ENCODE results near the gene TMEM165.
"Not testable (repeated sequence)": the region's sequence is repeated elsewhere in the genome, so short reads cannot be mapped to it uniquely, and the experiment has no call there.

The TMEM165 gene

GRCh38 chr4:55354648-55355047, 41.1 kb upstream of the TMEM165 start:
- Histone ChIP-seq H3K36me3 (ENCODE audit: control insufficient read depth, insufficient read depth, low read length) (no peaks in the 10 kb centered on the region), H3K27me3 (replicated peaks; ENCODE audit: control insufficient read depth, insufficient read depth, low read length, poor library complexity, severe bottlenecking) (no peaks in the 10 kb centered on the region), H3K4me1 (ENCODE audit: control insufficient read depth, insufficient read depth, low read length, poor library complexity, severe bottlenecking) (no peaks in the 10 kb centered on the region)

DNA sequence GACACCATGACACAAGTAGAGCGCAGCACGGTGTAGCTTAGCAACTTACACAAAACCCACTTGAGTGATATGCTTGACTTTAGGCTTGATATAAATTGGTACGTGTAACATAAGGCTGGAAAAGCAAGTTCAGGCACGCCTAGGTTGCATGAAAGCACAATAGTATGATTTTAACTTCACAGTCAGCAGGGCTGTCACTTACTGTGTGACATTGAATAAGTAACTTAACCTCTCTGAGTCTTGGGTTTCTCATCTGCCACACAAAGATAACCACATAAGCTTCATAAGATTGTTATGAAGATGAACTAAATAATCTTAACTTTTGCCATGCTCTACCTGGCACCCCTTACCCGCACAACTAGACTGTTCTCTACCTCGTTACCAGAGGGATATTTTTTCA, 40.2 kb upstream of the TMEM165 start:
- Histone ChIP-seq H3K9me3 (ENCODE audit: control insufficient read depth, low read length) (no peaks in the 10 kb centered on the region), H3K27me3 (replicated peaks; ENCODE audit: control insufficient read depth, insufficient read depth, low read length, poor library complexity, severe bottlenecking) (no peaks in the 10 kb centered on the region), H3K27ac (ENCODE audit: insufficient read depth, low read length, poor library complexity, severe bottlenecking) (no peak overlapping the region), H3K4me3 (ENCODE audit: insufficient read depth, low read depth, low read length, poor library complexity, severe bottlenecking) (no peak overlapping the region), H3K4me1 (ENCODE audit: control insufficient read depth, insufficient read depth, low read length, poor library complexity, severe bottlenecking) (no peaks in the 10 kb centered on the region), H3K36me3 (ENCODE audit: control insufficient read depth, insufficient read depth, low read length) (no peaks in the 10 kb centered on the region)
- no peak for DNase-seq

More at GRCh38 chr4:55354648-55355047, 41.1 kb upstream of the TMEM165 start:
- Histone ChIP-seq H3K27ac (ENCODE audit: insufficient read depth, low read length, poor library complexity, severe bottlenecking) (no peak overlapping the region), H3K9me3 (ENCODE audit: control insufficient read depth, low read length) (no peaks in the 10 kb centered on the region), H3K4me3 (ENCODE audit: insufficient read depth, low read depth, low read length, poor library complexity, severe bottlenecking) (no peak overlapping the region)
- DNase-seq, result no peak

DNA sequence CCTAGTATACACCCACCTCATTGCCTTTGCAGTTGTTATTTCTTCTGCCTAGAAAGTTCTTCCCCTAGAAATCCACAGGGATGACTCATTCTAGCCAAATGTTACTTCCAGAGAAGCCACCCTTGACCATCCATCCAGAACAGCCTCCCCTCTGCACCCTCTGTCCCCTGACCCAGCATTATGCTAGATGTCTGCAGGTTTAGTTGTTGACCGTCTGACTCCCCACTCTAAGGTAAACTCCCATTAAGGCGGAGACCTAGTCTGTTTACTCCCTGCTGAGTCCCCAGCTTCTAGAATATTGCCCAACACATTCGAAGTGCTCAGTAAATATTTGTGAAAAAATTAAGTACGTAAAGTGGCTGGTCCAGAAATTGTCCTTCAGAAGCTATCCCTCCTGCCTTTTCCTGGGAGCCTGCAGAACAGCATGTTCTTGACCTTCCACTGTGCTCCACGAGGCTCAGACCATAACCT, 38.7 kb upstream of the TMEM165 start:
- Histone ChIP-seq H3K27me3 (replicated peaks; ENCODE audit: control insufficient read depth, insufficient read depth, low read length, poor library complexity, severe bottlenecking) (no peaks in the 10 kb centered on the region), H3K27ac (ENCODE audit: insufficient read depth, low read length, poor library complexity, severe bottlenecking) (no peak overlapping the region), H3K9me3 (ENCODE audit: control insufficient read depth, low read length) (no peaks in the 10 kb centered on the region), H3K36me3 (ENCODE audit: control insufficient read depth, insufficient read depth, low read length) (no peaks in the 10 kb centered on the region), H3K4me1 (ENCODE audit: control insufficient read depth, insufficient read depth, low read length, poor library complexity, severe bottlenecking) (no peaks in the 10 kb centered on the region), H3K4me3 (ENCODE audit: insufficient read depth, low read depth, low read length, poor library complexity, severe bottlenecking) (no peak overlapping the region)
- no peak for DNase-seq

DNA sequence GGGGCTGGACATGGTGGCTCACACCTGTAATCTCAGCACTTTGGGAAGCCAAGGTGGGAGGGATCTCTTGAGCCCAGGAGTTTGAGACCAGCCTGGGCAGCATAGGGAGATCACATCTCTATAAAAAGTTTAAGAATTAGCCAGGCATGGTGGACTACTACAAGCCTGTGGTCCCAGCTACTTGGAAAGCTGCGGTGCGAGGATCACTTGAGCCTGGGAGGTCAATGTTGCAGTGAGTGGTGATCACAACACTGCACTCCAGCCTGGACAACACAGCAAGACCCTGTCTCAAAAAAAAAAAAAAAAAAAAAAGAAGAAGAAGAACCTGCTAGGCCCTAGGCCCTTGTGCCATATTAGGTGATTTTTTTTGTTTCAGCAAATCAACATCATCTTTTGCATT, 37.5 kb upstream of the TMEM165 start:
- H3K4me1 ChIP-seq (ENCODE audit: control insufficient read depth, insufficient read depth, low read length, poor library complexity, severe bottlenecking), result no peaks in the 10 kb centered on the region
- H3K27me3 ChIP-seq (replicated peaks; ENCODE audit: control insufficient read depth, insufficient read depth, low read length, poor library complexity, severe bottlenecking), result no peaks in the 10 kb centered on the region
- no peak for DNase-seq
- H3K4me3 ChIP-seq (ENCODE audit: insufficient read depth, low read depth, low read length, poor library complexity, severe bottlenecking), result no peak overlapping the region
- H3K9me3 ChIP-seq (ENCODE audit: control insufficient read depth, low read length), result no peaks in the 10 kb centered on the region
- no peak overlapping the region for H3K27ac ChIP-seq (ENCODE audit: insufficient read depth, low read length, poor library complexity, severe bottlenecking)
- no peaks in the 10 kb centered on the region for H3K36me3 ChIP-seq (ENCODE audit: control insufficient read depth, insufficient read depth, low read length)

DNA sequence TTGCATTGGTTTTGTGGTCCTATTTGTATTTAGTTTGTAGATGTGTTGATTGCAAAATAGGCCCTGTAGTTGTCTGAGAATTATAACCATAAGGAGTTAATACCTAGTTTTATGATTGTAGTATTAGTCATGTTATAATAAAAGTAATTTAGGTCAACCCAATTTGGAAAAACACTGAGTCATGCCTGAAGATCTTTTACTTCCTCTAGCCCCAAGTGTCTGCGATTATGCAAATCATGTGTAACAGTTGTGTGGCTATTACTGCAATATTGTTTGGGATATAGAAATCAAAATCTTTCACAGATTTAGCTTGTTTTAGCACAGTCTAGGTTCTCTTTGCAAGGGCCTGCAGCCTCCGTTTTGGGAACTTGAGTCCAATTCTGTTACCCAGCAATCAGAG, 37.1 kb upstream of the TMEM165 start:
- H3K27ac ChIP-seq (ENCODE audit: insufficient read depth, low read length, poor library complexity, severe bottlenecking), result no peak overlapping the region

GRCh38 chr4:55359397-55359916, 36.3 kb upstream of the TMEM165 start:
- Histone ChIP-seq H3K36me3 (ENCODE audit: control insufficient read depth, insufficient read depth, low read length) (no peaks in the 10 kb centered on the region), H3K9me3 (ENCODE audit: control insufficient read depth, low read length) (no peaks in the 10 kb centered on the region), H3K4me3 (ENCODE audit: insufficient read depth, low read depth, low read length, poor library complexity, severe bottlenecking) (no peak overlapping the region), H3K4me1 (ENCODE audit: control insufficient read depth, insufficient read depth, low read length, poor library complexity, severe bottlenecking) (no peaks in the 10 kb centered on the region), H3K27me3 (replicated peaks; ENCODE audit: control insufficient read depth, insufficient read depth, low read length, poor library complexity, severe bottlenecking) (no peaks in the 10 kb centered on the region), H3K27ac (ENCODE audit: insufficient read depth, low read length, poor library complexity, severe bottlenecking) (no peak overlapping the region)
- no peak for DNase-seq

More for the DNA sequence above, 37.1 kb upstream of the TMEM165 start:
- no peak overlapping the region for H3K4me3 ChIP-seq (ENCODE audit: insufficient read depth, low read depth, low read length, poor library complexity, severe bottlenecking)
- no peaks in the 10 kb centered on the region for H3K4me1 ChIP-seq (ENCODE audit: control insufficient read depth, insufficient read depth, low read length, poor library complexity, severe bottlenecking)
- no peaks in the 10 kb centered on the region for H3K36me3 ChIP-seq (ENCODE audit: control insufficient read depth, insufficient read depth, low read length)
- DNase-seq, result no peak
- H3K9me3 ChIP-seq (ENCODE audit: control insufficient read depth, low read length), result no peaks in the 10 kb centered on the region
- H3K27me3 ChIP-seq (replicated peaks; ENCODE audit: control insufficient read depth, insufficient read depth, low read length, poor library complexity, severe bottlenecking), result no peaks in the 10 kb centered on the region

- H3K4me1 ChIP-seq (ENCODE audit: control insufficient read depth, insufficient read depth, low read length, poor library complexity, severe bottlenecking); H3K36me3 ChIP-seq (ENCODE audit: control insufficient read depth, insufficient read depth, low read length); H3K9me3 ChIP-seq (ENCODE audit: control insufficient read depth, low read length); H3K27ac ChIP-seq (ENCODE audit: insufficient read depth, low read length, poor library complexity, severe bottlenecking); H3K27me3 ChIP-seq (replicated peaks; ENCODE audit: control insufficient read depth, insufficient read depth, low read length, poor library complexity, severe bottlenecking); DNase-seq; H3K4me3 ChIP-seq (ENCODE audit: insufficient read depth, low read depth, low read length, poor library complexity, severe bottlenecking): not testable (repeated sequence)
These were observed 32.8 kb upstream of the TMEM165 start for GRCh38 chr4:55362938-55363337.

GRCh38 chr4:55363691-55364351, 31.9 kb upstream of the TMEM165 start:
- Histone ChIP-seq H3K27me3 (replicated peaks; ENCODE audit: control insufficient read depth, insufficient read depth, low read length, poor library complexity, severe bottlenecking) (no peaks in the 10 kb centered on the region), H3K4me3 (ENCODE audit: insufficient read depth, low read depth, low read length, poor library complexity, severe bottlenecking) (no peak overlapping the region), H3K27ac (ENCODE audit: insufficient read depth, low read length, poor library complexity, severe bottlenecking) (no peak overlapping the region), H3K9me3 (ENCODE audit: control insufficient read depth, low read length) (no peaks in the 10 kb centered on the region), H3K36me3 (ENCODE audit: control insufficient read depth, insufficient read depth, low read length) (no peaks in the 10 kb centered on the region), H3K4me1 (ENCODE audit: control insufficient read depth, insufficient read depth, low read length, poor library complexity, severe bottlenecking) (no peaks in the 10 kb centered on the region)
- DNase-seq, result no peak

DNA sequence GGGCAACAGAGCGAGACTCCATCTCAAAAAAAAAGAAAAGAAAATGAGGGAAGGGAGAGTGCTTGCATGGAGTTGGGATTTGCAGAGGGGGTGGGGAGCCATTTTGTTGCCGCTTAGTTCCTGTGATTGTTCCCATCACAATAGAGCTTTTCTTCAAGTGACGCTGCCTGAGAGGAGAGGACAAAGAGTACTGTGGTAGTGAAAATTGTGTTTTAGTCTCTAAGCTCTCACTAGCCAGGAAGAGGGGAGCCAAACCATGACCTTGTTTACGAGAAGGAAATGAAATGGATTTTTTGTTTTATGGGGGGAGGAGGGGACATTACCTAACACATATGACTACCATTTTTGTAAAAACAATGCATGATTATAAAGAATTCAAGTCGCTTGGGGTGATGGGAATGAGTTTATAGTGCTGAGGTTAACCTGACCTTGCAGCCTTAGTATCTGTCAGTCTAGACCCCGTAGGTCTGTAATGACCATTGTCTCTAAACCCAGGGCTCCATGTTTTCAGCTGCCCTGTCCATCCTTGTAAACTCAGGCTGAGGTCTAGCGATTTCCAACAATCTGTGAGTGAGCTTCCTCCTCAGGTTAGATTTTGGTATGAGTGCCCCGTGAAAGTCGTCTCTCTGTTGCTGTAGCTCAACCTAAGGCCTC, 30.9 kb upstream of the TMEM165 start:
- no peak for DNase-seq
- Histone ChIP-seq H3K27me3 (replicated peaks; ENCODE audit: control insufficient read depth, insufficient read depth, low read length, poor library complexity, severe bottlenecking) (no peaks in the 10 kb centered on the region), H3K4me3 (ENCODE audit: insufficient read depth, low read depth, low read length, poor library complexity, severe bottlenecking) (no peak overlapping the region), H3K9me3 (ENCODE audit: control insufficient read depth, low read length) (no peaks in the 10 kb centered on the region), H3K27ac (ENCODE audit: insufficient read depth, low read length, poor library complexity, severe bottlenecking) (no peak overlapping the region), H3K4me1 (ENCODE audit: control insufficient read depth, insufficient read depth, low read length, poor library complexity, severe bottlenecking) (no peaks in the 10 kb centered on the region), H3K36me3 (ENCODE audit: control insufficient read depth, insufficient read depth, low read length) (no peaks in the 10 kb centered on the region)

GRCh38 chr4:55365345-55365728, 30.4 kb upstream of the TMEM165 start:
- Histone ChIP-seq H3K4me1 (ENCODE audit: control insufficient read depth, insufficient read depth, low read length, poor library complexity, severe bottlenecking) (no peaks in the 10 kb centered on the region), H3K27me3 (replicated peaks; ENCODE audit: control insufficient read depth, insufficient read depth, low read length, poor library complexity, severe bottlenecking) (no peaks in the 10 kb centered on the region), H3K36me3 (ENCODE audit: control insufficient read depth, insufficient read depth, low read length) (no peaks in the 10 kb centered on the region), H3K9me3 (ENCODE audit: control insufficient read depth, low read length) (no peaks in the 10 kb centered on the region), H3K4me3 (ENCODE audit: insufficient read depth, low read depth, low read length, poor library complexity, severe bottlenecking) (no peak overlapping the region), H3K27ac (ENCODE audit: insufficient read depth, low read length, poor library complexity, severe bottlenecking) (no peak overlapping the region)
- no peak for DNase-seq

Measured in effector memory CD4-positive, alpha-beta T cell (primary cell).